Thoracic aorta (tissue), 2 donors: ENCODE data around the gene SAP30BP. TPM values are rescaled to one million over a fixed set of nuclear protein-coding genes. Genes with fewer than 3 reads are reported as not detected.

Source experiments
- ATAC-seq: fragments of 150-250 bp; one replicate; pipeline ENCODE4 v1.8.0; 2017; ENCODE audit warnings: low read depth; ENCODE audit not compliant: insufficient number of reproducible peaks, low FRiP score
- DNase-seq: peaks from one replicate; pipeline ENCODE4 v3.0.0-alpha.2; 2020; ENCODE audit warnings: low spot score
- H3K27ac ChIP-seq, 2 donors: fragments of 200-600 bp; sonication (generic); 1 replicate in 1 of 2; 2 replicates in 1 of 2; pipeline ENCODE4 v1.5.1; 2016; ENCODE audit warnings: mild to moderate bottlenecking in 2 of 2, moderate library complexity in 2 of 2
- H3K27me3 ChIP-seq: fragments of 200-600 bp; sonication (generic); replicated peaks from 2 replicates; pipeline ENCODE4 v1.6.0; 2016; ENCODE audit warnings: mild to moderate bottlenecking; ENCODE audit not compliant: insufficient read depth
- H3K36me3 ChIP-seq: fragments of 200-600 bp; sonication (generic); one replicate; pipeline ENCODE4 v1.5.1; 2016
- H3K4me1 ChIP-seq, 2 donors: fragments of 200-600 bp; sonication (generic); 1 replicate in 1 of 2; 2 replicates in 1 of 2; pipeline versions ENCODE4 v1.5.1 to v1.6.0; 2016; ENCODE audit warnings: low read depth in 2 of 2, mild to moderate bottlenecking in 1 of 2; ENCODE audit not compliant: control insufficient read depth in 1 of 2
- H3K4me3 ChIP-seq: fragments of 200-600 bp; sonication (generic); 2 replicates; pipeline ENCODE4 v1.5.1; 2016; ENCODE audit warnings: mild to moderate bottlenecking
- H3K9me3 ChIP-seq: fragments of 200-600 bp; sonication (generic); 2 replicates; pipeline ENCODE4 v1.5.1; 2016
- total RNA-seq, 2 donors: library from RNA; depleted of rRNA; stranded (reverse); fragments of >200 nt; gene quantifications; one replicate each; pipeline versions ENCODE4 v1.1.0 to v1.2.3, GENCODE V29; 2016
- TF ChIP-seq, protein P1 (sequence below): fragments of 200-600 bp; sonication (generic); IDR thresholded peaks from one replicate; pipeline ENCODE4 v1.5.1; 2019; ENCODE audit warnings: antibody characterized with exemption

SAP30BP gene
- total RNA-seq, 2 donors from 2014 or later, result 65.1 to 70.4 TPM

GRCh38 chr17:75752802-75753513, 85.8 kb downstream of the SAP30BP start:
- H3K27ac ChIP-seq, result no peak overlapping the region
- TF ChIP-seq, protein P1, sequence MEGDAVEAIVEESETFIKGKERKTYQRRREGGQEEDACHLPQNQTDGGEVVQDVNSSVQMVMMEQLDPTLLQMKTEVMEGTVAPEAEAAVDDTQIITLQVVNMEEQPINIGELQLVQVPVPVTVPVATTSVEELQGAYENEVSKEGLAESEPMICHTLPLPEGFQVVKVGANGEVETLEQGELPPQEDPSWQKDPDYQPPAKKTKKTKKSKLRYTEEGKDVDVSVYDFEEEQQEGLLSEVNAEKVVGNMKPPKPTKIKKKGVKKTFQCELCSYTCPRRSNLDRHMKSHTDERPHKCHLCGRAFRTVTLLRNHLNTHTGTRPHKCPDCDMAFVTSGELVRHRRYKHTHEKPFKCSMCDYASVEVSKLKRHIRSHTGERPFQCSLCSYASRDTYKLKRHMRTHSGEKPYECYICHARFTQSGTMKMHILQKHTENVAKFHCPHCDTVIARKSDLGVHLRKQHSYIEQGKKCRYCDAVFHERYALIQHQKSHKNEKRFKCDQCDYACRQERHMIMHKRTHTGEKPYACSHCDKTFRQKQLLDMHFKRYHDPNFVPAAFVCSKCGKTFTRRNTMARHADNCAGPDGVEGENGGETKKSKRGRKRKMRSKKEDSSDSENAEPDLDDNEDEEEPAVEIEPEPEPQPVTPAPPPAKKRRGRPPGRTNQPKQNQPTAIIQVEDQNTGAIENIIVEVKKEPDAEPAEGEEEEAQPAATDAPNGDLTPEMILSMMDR, result no peak
- ATAC-seq (no peak), DNase-seq (no peak)
- peaks cover 3 to 32% of the 10 kb centered on the region in 2 donors for H3K4me1 ChIP-seq
- H3K27me3 ChIP-seq, result no peaks in the 10 kb centered on the region
- peaks cover 4% of the 10 kb centered on the region for H3K36me3 ChIP-seq
- H3K9me3 ChIP-seq, result no peaks in the 10 kb centered on the region
- peak overlapping the region; percentile 73 for H3K4me3 ChIP-seq

DNA sequence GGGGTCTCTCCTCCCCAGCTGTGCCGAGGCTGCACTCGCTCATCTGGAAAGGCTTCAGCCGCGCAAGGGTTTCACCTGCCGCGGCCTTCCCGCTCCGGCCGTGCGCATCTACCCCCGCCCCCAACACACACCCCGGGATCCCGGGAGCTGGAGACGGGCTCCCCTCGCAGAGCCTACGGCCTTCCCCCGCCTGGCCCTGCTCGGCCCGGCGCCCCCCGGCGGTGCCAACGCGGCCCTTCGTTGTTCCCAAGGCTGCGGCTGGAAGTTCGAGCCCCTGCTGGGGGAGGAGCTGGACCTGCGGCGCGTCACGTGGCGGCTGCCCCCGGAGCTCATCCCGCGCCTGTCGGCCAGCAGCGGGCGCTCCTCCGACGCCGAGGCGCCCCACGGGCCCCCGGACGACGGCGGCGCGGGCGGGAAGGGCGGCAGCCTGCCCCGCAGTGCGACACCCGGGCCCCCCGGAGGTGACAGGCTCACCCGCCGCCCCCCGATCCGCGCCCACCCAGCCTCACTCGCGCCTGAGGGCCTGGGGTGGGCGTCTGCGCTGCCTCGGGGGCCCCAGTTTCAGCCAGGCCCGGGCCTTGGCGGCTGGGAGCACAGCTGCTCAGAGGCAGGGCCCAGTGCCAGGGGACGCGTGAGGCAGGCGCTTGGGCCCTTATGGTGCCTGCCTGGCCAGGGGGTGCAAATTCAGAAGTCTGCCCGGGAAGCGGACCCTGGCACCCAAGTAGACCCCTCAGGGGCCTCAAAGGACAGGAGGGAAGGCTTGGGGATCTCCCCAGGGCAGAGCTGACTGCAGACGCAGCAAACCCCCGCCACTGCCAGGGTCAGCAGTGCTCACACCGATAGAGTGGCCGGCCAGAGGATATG, 86.6 kb downstream of the SAP30BP start:
- Histone ChIP-seq H3K9me3 (no peaks in the 10 kb centered on the region), H3K36me3 (peaks cover 4% of the 10 kb centered on the region), H3K4me3 (peak overlapping the region; percentile 73), H3K27ac (no peak overlapping the region), H3K27me3 (no peaks in the 10 kb centered on the region), H3K4me1 (peaks cover 3 to 32% of the 10 kb centered on the region in 2 donors)
- DNase-seq (no peak), ATAC-seq (peak; percentile 21)
- TF ChIP-seq, protein P1, result peak; percentile 33

GRCh38 chr17:75754378-75755204, 87.5 kb downstream of the SAP30BP start:
- no peaks in the 10 kb centered on the region for H3K27me3 ChIP-seq
- H3K27ac ChIP-seq, result no peak overlapping the region
- H3K4me1 ChIP-seq, result peaks cover 3 to 28% of the 10 kb centered on the region in 2 donors
- DNase-seq (no peak), ATAC-seq (no peak)
- H3K36me3 ChIP-seq, result peaks cover 4% of the 10 kb centered on the region
- no peaks in the 10 kb centered on the region for H3K9me3 ChIP-seq
- peak overlapping the region; percentile 73 for H3K4me3 ChIP-seq
- TF ChIP-seq, protein P1, result no peak

- H3K27ac ChIP-seq, result no peak overlapping the region
- no peaks in the 10 kb centered on the region for H3K9me3 ChIP-seq
- ATAC-seq (no peak), DNase-seq (no peak)
- H3K27me3 ChIP-seq, result no peaks in the 10 kb centered on the region
- TF ChIP-seq, protein P1, result no peak
- H3K4me3 ChIP-seq, result no peak overlapping the region
- H3K36me3 ChIP-seq, result peaks cover 4% of the 10 kb centered on the region
- H3K4me1 ChIP-seq, result peaks cover 3 to 21% of the 10 kb centered on the region in 2 donors
These were observed 88.2 kb downstream of the SAP30BP start for GRCh38 chr17:75755205-75755901.
